Neuronal stem cell (in vitro differentiated cells): ENCODE measurements around the gene BRD3OS.
A peak's percentile ranks its signal among the peaks of the same experiment; 100 is the strongest.

ENCODE experiments used
- DNase-seq: peaks from one replicate; pipeline ENCODE4 v3.0.0-alpha.2; 2013; ENCODE audit warnings: low spot score
- H2AFZ ChIP-seq: one replicate; pipeline ENCODE4 v1.6.1; 2013; ENCODE audit warnings: mild to moderate bottlenecking, low read length, inconsistent platforms
- H2AK5ac ChIP-seq: 2 replicates; pipeline ENCODE4 v1.6.1; 2013; ENCODE audit warnings: low read depth, mild to moderate bottlenecking, inconsistent platforms, low read length, moderate library complexity, mixed read lengths
- H2BK120ac ChIP-seq: 2 replicates; pipeline ENCODE4 v1.6.1; 2013; ENCODE audit warnings: low read depth, mild to moderate bottlenecking, inconsistent platforms, low read length, moderate library complexity, mixed read lengths
- H2BK12ac ChIP-seq: one replicate; pipeline ENCODE4 v1.6.1; 2013; ENCODE audit warnings: low read length, inconsistent platforms
- H2BK15ac ChIP-seq: 2 replicates; pipeline ENCODE4 v1.6.1; 2013; ENCODE audit warnings: mild to moderate bottlenecking, low read length, inconsistent platforms, mixed read lengths
- H2BK5ac ChIP-seq: one replicate; pipeline ENCODE4 v1.6.1; 2013; ENCODE audit warnings: inconsistent platforms, mild to moderate bottlenecking, low read length, moderate library complexity
- H3K14ac ChIP-seq: one replicate; pipeline ENCODE4 v1.6.1; 2013; ENCODE audit warnings: low read length, inconsistent platforms
- H3K18ac ChIP-seq: 2 replicates; pipeline ENCODE4 v1.6.1; 2013; ENCODE audit warnings: low read length, inconsistent platforms
- H3K23ac ChIP-seq: 2 replicates; pipeline ENCODE4 v1.6.1; 2013; ENCODE audit warnings: low read depth, mild to moderate bottlenecking, mixed read lengths, low read length, inconsistent platforms; ENCODE audit not compliant: poor library complexity
- H3K27ac ChIP-seq: replicated peaks from 3 replicates; pipeline ENCODE4 v1.5.1; 2013; ENCODE audit warnings: low read length, inconsistent platforms
- H3K27me3 ChIP-seq, 3 experiments: 2 replicates each; pipeline ENCODE4 v1.6.1; 2013; ENCODE audit warnings: low read length in 3 of 3, mild to moderate bottlenecking in 2 of 3, inconsistent platforms in 1 of 3, low read depth in 1 of 3, mixed read lengths in 1 of 3, moderate library complexity in 1 of 3; ENCODE audit not compliant: control insufficient read depth in 3 of 3, insufficient read depth in 3 of 3
- H3K36me3 ChIP-seq, 2 donors: replicated peaks in 1 of 2; 2 replicates each; pipeline ENCODE4 v1.6.1; 2013; ENCODE audit warnings: low read length in 2 of 2; ENCODE audit not compliant: control insufficient read depth in 2 of 2, insufficient read depth in 2 of 2
- H3K4ac ChIP-seq: 2 replicates; pipeline ENCODE4 v1.6.1; 2013; ENCODE audit warnings: inconsistent platforms, mild to moderate bottlenecking, low read length, moderate library complexity
- H3K4me1 ChIP-seq, 2 donors: 1 replicate in 1 of 2; 2 replicates in 1 of 2; pipeline ENCODE4 v1.6.1; 2013; ENCODE audit warnings: low read length in 2 of 2, low read depth in 1 of 2; ENCODE audit not compliant: control insufficient read depth in 2 of 2, insufficient read depth in 1 of 2
- H3K4me2 ChIP-seq: one replicate; pipeline ENCODE4 v1.6.1; 2013; ENCODE audit warnings: mild to moderate bottlenecking, low read length, inconsistent platforms; ENCODE audit not compliant: insufficient read depth, poor library complexity, severe bottlenecking
- H3K4me3 ChIP-seq, 2 donors: 2 replicates each; pipeline ENCODE4 v1.5.1; 2013; ENCODE audit warnings: low read length in 2 of 2, mild to moderate bottlenecking in 2 of 2, inconsistent platforms in 1 of 2, moderate library complexity in 1 of 2
- H3K79me1 ChIP-seq: one replicate; pipeline ENCODE4 v1.6.1; 2013; ENCODE audit warnings: low read depth, mild to moderate bottlenecking, inconsistent platforms, low read length, moderate library complexity
- H3K9ac ChIP-seq: one replicate; pipeline ENCODE4 v1.6.1; 2013; ENCODE audit warnings: mild to moderate bottlenecking, low read depth, low read length, inconsistent platforms; ENCODE audit not compliant: poor library complexity
- H3K9me3 ChIP-seq, 2 donors: replicated peaks in 1 of 2; 2 replicates each; pipeline versions ENCODE3 to v1.6.1; 2013; ENCODE audit warnings: low read length in 2 of 2, mild to moderate bottlenecking in 2 of 2, inconsistent platforms in 1 of 2, low read depth in 1 of 2, mixed read lengths in 1 of 2, moderate library complexity in 1 of 2; ENCODE audit not compliant: control insufficient read depth in 2 of 2, insufficient read depth in 1 of 2
- H4K8ac ChIP-seq: one replicate; pipeline ENCODE4 v1.6.1; 2013; ENCODE audit warnings: low read depth, mild to moderate bottlenecking, inconsistent platforms, low read length, moderate library complexity
- H4K91ac ChIP-seq: one replicate; pipeline ENCODE4 v1.6.1; 2013; ENCODE audit warnings: low read length, low read depth, mild to moderate bottlenecking, inconsistent platforms; ENCODE audit not compliant: poor library complexity
- WGBS, 2 donors: extraction: QIAGEN DNeasy Blood & Tissue Kit; methylation state at CpG; one replicate each; pipeline ENCODE4 v1.1.7; 2013; ENCODE audit warnings: missing lambda C conversion rate in 2 of 2, mixed read lengths in 1 of 2; ENCODE audit not compliant: insufficient read length in 2 of 2, insufficient replicate concordance in 1 of 2; ENCODE audit errors: extremely low coverage in 2 of 2; 5-methylcytosine and 5-hydroxymethylcytosine counted together

The BRD3OS gene

DNA sequence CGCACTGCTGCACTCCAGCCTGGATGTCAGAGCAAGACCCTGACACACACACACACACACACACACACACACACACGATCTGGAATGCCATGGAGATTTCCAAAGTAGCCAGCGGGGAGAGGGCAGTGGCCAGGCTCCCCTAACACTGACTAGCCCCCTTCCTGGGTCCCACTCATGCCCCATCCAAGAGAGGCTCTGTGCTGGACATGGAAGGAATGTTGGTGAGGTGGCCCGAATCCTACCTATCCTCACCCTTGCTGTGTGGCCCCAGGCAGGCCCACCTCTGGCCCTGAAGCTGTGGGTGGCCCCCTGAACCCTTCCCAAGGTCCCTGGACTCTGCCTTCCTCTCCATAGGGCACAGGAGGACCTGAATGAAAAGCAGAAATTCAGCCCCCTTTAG, 35.3 kb downstream of the BRD3OS start:
- Histone ChIP-seq H3K27me3 (no peaks in the 10 kb centered on the region), H2BK15ac (no peak overlapping the region), H2BK12ac (no peak overlapping the region), H3K9ac (peak overlapping the region; percentile 60), H3K4me1 (peaks cover 6 to 42% of the 10 kb centered on the region in 2 donors), H4K8ac (no peak overlapping the region), H3K36me3 (peaks cover 7 to 33% of the 10 kb centered on the region in 2 donors), H3K18ac (no peak overlapping the region), H2BK120ac (no peak overlapping the region), H2AFZ (no peak overlapping the region), H3K23ac (no peak overlapping the region), H3K27ac (no peak overlapping the region), H2BK5ac (no peak overlapping the region), H3K9me3 (no peaks in the 10 kb centered on the region), H3K4ac (no peak overlapping the region), H2AK5ac (no peak overlapping the region), H3K4me3 (no peak overlapping the region), H3K4me2 (no peak overlapping the region), H3K14ac (no peak overlapping the region), H4K91ac (no peak overlapping the region), H3K79me1 (peaks cover 58% of the 10 kb centered on the region)
- no peak for DNase-seq
- no CpG with 5 or more reads among the region's 4 CpGs for WGBS, 2 donors

DNA sequence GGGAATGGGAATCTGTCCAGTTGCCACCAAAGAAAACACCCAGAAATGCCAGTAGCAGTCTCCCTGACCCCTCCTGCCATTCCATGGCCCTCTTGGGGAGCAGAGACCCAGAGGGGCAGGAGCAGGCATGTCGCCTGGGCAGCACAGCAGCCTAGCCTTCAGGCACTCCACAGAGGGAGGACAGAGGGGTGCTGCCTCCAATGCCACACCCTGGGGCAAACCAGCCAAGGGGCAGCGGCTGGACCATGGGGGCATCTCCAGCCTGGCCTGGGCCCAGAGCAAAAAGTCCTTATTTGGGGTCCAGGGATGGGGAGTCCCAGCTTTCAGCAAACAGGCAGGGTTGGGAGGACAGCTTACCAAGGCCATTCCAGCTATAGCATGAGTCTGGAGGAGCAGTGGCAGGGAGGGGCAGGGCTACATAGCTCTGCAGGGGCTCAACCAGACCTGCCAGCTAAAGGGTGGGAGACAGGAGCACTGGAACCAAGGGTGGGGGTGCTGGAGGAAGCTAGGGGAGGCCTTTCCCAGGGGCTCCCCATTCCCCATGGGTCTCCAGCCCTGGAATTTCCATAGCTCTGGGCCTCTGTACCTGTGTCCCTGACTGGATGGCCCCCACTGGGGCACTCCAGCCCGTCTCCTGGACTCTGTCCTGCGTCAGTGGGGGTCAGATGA, 35.9 kb downstream of the BRD3OS start:
- Histone ChIP-seq H3K4ac (no peak overlapping the region), H2AFZ (no peak overlapping the region), H3K27ac (no peak overlapping the region), H3K23ac (peak overlapping the region; percentile 87), H3K4me3 (no peak overlapping the region), H2AK5ac (peak overlapping the region; percentile 28), H3K36me3 (peaks cover 7 to 36% of the 10 kb centered on the region in 2 donors), H3K9ac (peak overlapping the region; percentile 18), H2BK12ac (no peak overlapping the region), H3K79me1 (peaks cover 60% of the 10 kb centered on the region), H4K91ac (peak overlapping the region; percentile 50), H3K14ac (peak overlapping the region; percentile 86), H3K9me3 (no peaks in the 10 kb centered on the region), H4K8ac (no peak overlapping the region), H3K18ac (peak overlapping the region; percentile 70), H2BK15ac (no peak overlapping the region), H3K27me3 (no peaks in the 10 kb centered on the region), H3K4me2 (no peak overlapping the region), H3K4me1 (peaks cover 8 to 45% of the 10 kb centered on the region in 2 donors), H2BK120ac (no peak overlapping the region), H2BK5ac (no peak overlapping the region)
- DNase-seq = no peak
- WGBS, 2 donors = no CpG with 5 or more reads among the region's 4 CpGs

DNA sequence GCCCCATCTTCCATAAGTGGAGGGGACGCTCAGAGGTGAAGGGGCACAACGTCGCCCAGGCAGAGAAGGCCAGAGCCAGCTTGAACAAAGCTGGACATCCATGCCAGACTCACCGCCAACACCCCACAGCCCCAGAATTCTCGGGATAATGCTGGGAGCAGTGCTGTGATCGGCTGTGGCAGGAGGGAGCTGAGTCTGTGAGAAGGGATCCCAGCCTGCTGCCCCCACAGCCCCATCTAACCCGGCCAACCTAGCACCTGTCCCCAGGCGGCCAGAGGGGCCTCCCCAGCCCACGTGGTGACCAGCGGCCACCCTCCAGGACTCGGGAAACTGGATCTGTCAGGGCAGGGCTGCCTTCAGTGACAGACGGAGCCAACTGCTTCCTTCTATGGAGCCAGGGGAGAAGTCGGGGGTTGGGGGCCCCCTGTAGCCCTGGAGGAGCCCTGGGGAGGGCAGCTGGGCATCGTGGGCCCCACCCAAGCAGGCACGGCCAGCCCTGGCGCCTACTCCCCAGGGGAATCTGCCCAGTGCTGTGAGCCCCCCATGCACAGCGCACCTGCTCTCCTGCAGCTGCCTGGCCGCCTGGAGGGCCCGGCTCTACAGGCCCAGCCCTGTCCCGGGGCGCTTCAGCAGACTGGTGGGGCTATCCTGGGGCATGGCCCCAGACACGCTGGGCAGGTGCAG, 36.5 kb downstream of the BRD3OS start:
- no peaks in the 10 kb centered on the region for H3K9me3 ChIP-seq
- H3K4ac ChIP-seq = no peak overlapping the region
- no peak overlapping the region for H3K4me3 ChIP-seq
- WGBS, 2 donors = no CpG with 5 or more reads among the region's 22 CpGs
- no peak overlapping the region for H4K91ac ChIP-seq
- no peak overlapping the region for H2BK12ac ChIP-seq
- H3K14ac ChIP-seq = peak overlapping the region; percentile 86
- no peak overlapping the region for H2BK15ac ChIP-seq
- peak overlapping the region; percentile 0 for H3K4me2 ChIP-seq
- no peak for DNase-seq
- H3K4me1 ChIP-seq = peaks cover 8 to 44% of the 10 kb centered on the region in 2 donors
- H2AK5ac ChIP-seq = no peak overlapping the region
- peak overlapping the region; percentile 77 for H3K23ac ChIP-seq
- no peaks in the 10 kb centered on the region for H3K27me3 ChIP-seq
- peak overlapping the region; percentile 25 for H3K18ac ChIP-seq
- H2BK5ac ChIP-seq = peak overlapping the region; percentile 48
- no peak overlapping the region for H2AFZ ChIP-seq
- H3K79me1 ChIP-seq = peaks cover 54% of the 10 kb centered on the region
- H3K36me3 ChIP-seq = peaks cover 7 to 36% of the 10 kb centered on the region in 2 donors
- H3K9ac ChIP-seq = no peak overlapping the region
- H4K8ac ChIP-seq = peak overlapping the region; percentile 10
- no peak overlapping the region for H2BK120ac ChIP-seq
- H3K27ac ChIP-seq = no peak overlapping the region

DNA sequence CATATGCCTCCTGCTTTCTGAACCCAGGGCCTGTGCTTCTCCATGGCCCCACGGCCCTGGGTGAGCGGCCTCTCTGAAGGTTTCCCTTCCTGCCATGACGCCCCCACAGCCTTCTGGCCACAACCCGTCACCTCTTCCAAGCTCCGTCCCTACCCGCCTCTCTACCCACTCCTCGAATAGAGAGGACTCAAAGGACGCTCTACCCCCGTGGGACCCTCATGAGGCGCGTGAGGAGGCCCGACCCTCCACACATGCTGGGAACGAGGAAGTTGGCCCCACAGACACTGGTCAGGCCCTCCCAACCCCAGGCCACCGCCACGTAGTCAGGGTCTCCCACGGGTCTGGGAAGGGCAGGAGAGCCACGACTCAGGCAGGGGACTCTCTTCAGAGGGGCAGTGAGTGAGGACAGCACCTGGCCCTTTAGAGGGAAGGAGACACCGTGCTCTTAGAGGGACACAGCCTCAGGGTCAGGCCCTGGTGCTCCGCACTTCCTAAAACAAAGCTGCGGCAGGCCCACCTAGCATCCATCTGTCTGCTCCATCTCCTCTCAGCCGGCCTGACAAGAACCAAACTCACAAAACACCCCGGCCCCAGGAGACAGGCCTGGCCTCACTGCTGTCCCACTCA, 37.3 kb downstream of the BRD3OS start:
- no peak overlapping the region for H4K8ac ChIP-seq
- H3K4ac ChIP-seq = no peak overlapping the region
- H3K18ac ChIP-seq = peak overlapping the region; percentile 28
- H2AFZ ChIP-seq = no peak overlapping the region
- H2BK120ac ChIP-seq = no peak overlapping the region
- H3K27ac ChIP-seq = no peak overlapping the region
- peaks cover 5 to 30% of the 10 kb centered on the region in 2 donors for H3K36me3 ChIP-seq
- peak overlapping the region; percentile 70 for H3K9ac ChIP-seq
- H3K4me1 ChIP-seq = peaks cover 8 to 38% of the 10 kb centered on the region in 2 donors
- no peak overlapping the region for H2BK15ac ChIP-seq
- DNase-seq = no peak
- no peaks in the 10 kb centered on the region for H3K27me3 ChIP-seq
- H3K4me3 ChIP-seq = no peak overlapping the region
- peak overlapping the region; percentile 58 for H2BK12ac ChIP-seq
- H3K9me3 ChIP-seq = no peaks in the 10 kb centered on the region
- peak overlapping the region; percentile 75 for H2BK5ac ChIP-seq
- no peak overlapping the region for H4K91ac ChIP-seq
- H3K4me2 ChIP-seq = no peak overlapping the region
- no CpG with 5 or more reads among the region's 22 CpGs for WGBS, 2 donors
- H3K79me1 ChIP-seq = peaks cover 58% of the 10 kb centered on the region
- H2AK5ac ChIP-seq = no peak overlapping the region
- H3K23ac ChIP-seq = peak overlapping the region; percentile 91
- peak overlapping the region; percentile 94 for H3K14ac ChIP-seq
